DND-41 (cell line): ENCODE data around the gene PDZRN3.

Experiments
- CTCF ChIP-seq: IDR thresholded peaks from 2 replicates; pipeline ENCODE4 v1.5.1; 2012; ENCODE audit warnings: borderline replicate concordance, low read length, moderate library complexity, mild to moderate bottlenecking; ENCODE audit not compliant: poor library complexity, severe bottlenecking; ENCODE audit errors: extremely low read depth
- EZH2 ChIP-seq: IDR thresholded peaks from 3 replicates; pipeline ENCODE4 v1.6.1; 2012; ENCODE audit warnings: borderline replicate concordance, low read depth, mild to moderate bottlenecking, moderate library complexity, low read length, inconsistent platforms; ENCODE audit not compliant: severe bottlenecking

GRCh38 chr3:73669260-73669659, 44.5 kb upstream of the PDZRN3 start:
- TF ChIP-seq CTCF: no peak
- no peak for TF ChIP-seq EZH2
